ENCODE data around the gene KCNIP4. TPM values are rescaled to one million over a fixed set of nuclear protein-coding genes. Genes with fewer than 3 reads are reported as not detected.

Gene KCNIP4
- total and polyA plus RNA-seq, 2 of the 8 experiments (the other 6 are each of a cell fraction or from before 2014, with no cell fraction given) = 0.06 TPM; not detected in 1

- TF ChIP-seq FOSL1 (IDR thresholded peaks at IDR 0.05; ENCODE audit: insufficient read depth, low read depth, low read length) (no peak), CHD2 (IDR thresholded peaks at IDR 0.05; ENCODE audit: low read length) (no peak), POLR2A (IDR thresholded peaks at IDR 0.05; ENCODE audit: control extremely low read depth in 1 of 2, low read depth in 2 of 2, low read length in 2 of 2) (no peak)
Observed at GRCh38 chr4:20838476-20838875, 1110.1 kb downstream of the KCNIP4 start (continued).

Data from H1 (cell line).